Activated CD8-positive, alpha-beta memory T cell treated with anti-CD3 and anti-CD28 coated beads, Interleukin-2, amount 50 U/mL, for 4 hours (primary cell): ENCODE results near the gene SIX5.
"Not testable (repeated sequence)": the region's sequence is repeated elsewhere in the genome, so short reads cannot be mapped to it uniquely, and the experiment has no call there.

Experiments used
- DNase-seq: peaks from one replicate; pipeline ENCODE4 v3.0.0-alpha.2; 2020

SIX5 gene

DNA sequence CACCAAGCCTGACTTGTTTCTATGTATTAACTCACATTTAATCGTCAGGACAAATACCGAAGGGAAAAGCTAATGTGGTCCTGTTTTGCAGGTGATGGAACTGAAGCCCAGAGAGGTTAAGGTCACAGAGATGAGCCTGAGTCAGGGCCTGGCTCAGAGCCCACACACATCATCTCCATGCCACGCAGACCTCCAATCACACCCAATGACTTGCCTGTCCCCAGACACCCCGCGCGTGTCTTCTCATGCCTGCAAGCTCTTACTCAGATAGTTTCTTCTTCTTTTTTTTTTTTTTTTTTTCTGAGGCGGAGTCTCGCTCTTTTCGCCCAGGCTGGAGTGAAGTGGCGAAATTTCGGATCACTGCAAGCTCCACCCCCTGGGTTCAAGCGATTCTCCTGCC lies 16.4 kb downstream of the SIX5 start:
- no peak for DNase-seq

DNA sequence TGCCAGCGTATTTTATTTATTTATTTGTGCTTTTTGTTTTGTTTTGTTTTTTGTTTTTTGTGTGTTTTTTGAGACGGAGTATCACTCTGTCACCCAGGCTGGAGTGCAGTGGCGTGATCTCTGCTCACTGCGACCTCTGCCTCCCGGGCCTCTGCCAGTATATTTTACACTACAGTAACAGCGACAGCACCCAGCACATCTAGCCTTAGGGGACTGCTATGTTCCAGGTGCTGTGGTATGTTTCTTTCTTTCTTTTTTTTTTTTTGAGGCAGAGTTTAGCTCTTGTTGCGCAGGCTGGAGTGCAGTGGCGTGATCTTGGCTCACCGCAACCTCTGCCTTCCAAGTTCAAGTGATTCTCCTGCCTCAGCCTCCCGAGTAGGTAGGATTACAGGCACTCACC lies 17.6 kb downstream of the SIX5 start:
- DNase-seq: not testable (repeated sequence)

DNA sequence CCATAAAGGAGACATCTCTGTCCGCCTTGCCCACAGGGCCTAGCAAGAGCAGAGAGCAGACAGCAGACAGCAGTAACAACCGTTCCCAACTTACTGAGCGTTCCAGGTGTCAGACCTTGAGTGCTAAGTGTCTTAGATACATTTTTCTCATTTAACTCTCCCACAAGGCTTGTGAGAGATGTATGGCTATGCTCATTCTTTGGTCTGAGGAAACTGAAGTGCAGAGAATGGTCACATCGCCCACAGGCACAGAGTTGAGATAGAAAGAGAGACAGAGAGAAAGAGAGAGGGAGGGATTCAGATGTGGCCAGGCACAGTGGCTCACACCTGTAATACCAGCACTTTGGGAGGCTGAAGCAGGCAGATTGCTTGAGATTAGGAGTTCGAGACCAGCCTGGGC lies 21.5 kb downstream of the SIX5 start:
- DNase-seq: no peak

DNA sequence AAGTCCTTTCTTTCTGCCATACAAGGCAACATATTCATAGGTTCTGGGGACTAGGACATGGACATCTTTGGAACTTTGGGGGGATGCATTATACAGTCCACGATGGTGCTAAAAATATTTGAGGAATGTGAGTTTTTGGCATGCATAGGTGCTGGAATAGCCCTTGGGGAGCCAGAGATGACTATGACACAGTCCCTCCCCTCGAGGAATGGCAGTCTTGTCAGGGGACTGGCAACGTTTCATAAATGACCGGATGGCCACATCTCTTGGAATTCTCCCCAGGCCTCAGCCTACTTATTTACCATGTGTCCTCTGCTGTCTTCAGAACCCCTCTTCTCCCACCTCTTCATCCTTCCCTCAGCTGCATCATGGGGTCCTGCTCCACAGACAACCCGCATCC lies 22.2 kb downstream of the SIX5 start:
- no peak for DNase-seq

DNA sequence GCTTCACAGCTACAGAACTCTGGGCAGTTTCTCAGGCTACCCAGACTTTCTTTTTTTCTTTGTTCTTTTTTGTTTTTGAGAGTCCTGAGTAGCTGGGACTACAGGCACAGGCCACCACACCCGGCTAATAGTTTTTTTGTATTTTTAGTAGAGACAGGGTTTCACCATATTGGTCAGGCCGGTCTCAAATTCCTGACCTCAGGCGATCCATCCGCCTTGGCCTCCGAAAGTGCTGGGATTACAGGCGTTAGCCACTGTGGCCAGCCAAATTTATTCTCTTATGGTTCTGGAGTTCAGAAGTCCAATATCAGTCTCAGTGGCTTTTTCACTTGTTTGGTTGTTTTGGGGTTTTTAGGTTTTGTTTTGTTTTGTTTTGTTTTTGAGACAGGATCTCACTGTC lies 23.4 kb downstream of the SIX5 start:
- DNase-seq: no peak

DNA sequence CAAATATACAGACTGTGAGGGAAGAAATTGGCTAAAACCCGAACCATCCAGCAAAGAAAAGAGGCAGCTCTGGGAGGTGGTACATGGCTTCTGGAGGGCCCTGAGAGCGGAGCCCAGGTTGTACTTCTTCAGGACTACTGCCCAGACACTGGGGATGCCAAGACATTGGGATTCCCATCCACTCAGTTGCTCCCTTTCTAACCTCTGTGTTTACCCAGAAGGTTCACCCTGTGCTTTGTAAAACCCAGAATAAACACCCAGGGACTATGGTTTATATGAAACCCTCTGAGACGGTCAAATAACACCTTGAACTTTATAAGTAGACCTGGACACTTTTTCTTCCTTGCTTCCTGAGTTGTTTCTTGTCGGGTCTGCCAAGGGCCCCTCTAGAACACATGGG lies 26.1 kb downstream of the SIX5 start:
- DNase-seq: no peak

DNA sequence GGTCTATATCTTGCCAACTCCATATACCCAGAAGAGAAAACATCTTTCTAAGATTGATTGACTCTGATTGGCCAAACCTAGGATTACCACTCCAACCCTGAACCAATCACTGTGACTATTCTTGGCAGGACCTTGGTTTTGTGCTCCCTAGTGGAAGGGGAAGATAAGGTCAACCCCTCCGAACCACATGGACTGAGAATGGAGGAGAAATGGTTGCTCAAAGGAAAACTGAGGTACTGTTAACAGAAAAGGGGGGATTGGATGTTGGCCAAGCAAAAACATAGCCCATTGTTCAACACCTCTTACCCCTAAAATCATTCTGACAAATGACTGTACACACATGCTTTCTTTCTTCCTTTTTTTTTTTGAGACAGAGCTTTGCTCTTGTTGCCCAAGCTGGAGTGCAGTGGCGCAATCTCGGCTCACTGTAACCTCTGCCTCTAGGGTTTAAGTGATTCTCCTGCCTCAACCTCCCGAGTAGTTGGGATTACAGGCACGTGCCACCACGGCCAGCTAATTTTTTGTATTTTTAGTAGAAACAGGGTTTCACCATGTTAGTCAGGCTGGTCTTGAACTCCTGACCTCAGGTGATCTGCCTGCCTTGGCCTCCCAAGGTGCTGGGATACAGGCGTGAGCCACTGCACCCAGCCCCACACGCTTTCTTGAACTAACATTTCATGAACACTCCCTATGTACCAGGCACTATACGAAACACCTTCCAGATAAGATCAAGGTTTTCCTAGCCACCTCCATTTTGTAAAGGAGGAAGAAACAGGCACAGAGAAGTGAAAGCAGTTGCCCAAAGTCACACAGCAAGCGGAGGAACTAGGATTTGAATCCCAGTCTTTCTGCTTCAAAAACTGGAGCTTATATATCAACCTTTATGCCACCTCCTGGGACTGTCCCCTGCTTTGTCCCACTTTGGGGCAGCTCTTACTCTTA lies 29.3 kb downstream of the SIX5 start:
- DNase-seq: no peak

DNA sequence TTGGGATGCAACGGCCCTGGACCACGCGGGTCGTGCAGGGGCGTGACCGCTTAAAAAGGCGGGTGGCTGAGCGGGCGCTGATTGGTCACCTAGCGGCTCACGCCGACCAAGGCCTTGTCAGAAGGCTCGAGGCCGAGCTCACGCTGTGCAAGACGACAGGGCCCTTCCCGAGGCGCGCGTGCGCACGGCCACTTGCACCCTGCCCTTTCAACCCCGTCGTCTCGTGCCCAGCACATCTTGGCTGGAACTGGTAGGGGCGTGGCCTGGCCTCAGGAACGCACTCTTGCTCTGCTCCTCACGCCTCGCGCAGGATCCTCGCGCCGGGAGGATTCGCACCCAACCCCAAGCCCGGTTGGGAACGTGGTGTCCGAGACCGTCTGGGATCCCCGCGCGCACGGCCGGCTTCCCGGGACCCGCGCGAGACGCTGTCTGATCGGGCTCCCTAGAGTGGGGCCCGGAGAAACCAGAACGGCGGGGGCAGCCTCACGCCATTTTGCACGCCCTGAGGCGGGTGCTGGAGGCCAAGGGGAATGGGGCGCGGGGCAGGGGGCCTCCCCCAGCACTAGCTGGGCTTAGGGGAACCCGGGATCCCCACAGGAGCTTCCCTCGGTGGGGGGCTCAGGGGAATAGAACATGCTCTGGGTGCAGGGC lies 35.8 kb downstream of the SIX5 start, which contains the start of gene MEIOSIN:
Gene MEIOSIN, plus strand, starts transcription at position 280 of the 651 bp plus-strand sequence. CDS start 1,938 bp downstream, outside the sequence.
- no peak for DNase-seq

DNA sequence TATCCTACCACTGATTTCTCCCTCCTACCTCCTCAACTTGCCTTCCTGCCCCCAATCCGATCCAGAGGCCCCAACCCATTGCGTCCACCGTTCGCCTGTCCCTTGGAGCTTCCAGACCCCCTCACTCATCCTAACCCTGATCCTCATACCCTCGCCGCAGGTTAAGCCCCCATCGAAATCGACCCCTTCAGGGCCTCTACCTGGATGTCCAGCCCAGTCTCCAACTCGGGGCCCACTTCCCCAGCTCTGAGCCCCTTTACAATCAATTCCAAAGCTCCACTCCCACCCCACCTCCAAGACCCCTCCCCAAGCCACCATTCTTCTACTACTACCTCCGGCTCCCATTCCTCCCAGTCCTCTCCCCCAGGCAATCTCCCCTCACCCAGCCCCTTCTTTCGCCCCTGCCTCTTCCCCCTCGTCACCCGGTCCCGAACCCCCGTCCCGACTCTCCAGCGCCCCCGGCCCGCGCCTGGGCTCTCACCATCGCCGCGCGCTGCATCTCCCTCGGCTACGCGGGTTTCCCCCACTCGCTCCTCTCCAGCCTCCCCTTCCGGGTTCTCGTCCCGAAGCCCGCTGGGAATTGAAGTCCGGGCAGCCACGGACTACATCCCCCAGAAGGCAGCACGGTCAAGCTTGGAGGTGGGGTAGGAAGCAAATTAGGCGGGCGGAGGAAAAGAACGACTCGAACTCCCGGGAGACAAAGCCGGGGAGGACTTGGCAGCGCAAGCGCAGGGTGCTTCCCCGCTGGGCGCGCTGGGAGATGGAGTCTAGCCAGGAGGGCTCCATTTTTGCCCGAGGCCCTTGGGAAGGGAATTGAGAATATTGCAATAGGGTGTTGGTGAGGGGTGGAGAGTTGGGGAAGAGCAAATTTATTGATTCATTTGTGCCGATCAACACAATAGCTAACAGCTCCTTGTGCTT lies 38.4 kb downstream of the SIX5 start, which contains the start of gene FBXO46:
Gene FBXO46, minus strand, starts transcription at position 529 of the 921 bp plus-strand sequence. CDS start 17,401 bp downstream, outside the sequence.
- DNase-seq: peak; percentile 93

DNA sequence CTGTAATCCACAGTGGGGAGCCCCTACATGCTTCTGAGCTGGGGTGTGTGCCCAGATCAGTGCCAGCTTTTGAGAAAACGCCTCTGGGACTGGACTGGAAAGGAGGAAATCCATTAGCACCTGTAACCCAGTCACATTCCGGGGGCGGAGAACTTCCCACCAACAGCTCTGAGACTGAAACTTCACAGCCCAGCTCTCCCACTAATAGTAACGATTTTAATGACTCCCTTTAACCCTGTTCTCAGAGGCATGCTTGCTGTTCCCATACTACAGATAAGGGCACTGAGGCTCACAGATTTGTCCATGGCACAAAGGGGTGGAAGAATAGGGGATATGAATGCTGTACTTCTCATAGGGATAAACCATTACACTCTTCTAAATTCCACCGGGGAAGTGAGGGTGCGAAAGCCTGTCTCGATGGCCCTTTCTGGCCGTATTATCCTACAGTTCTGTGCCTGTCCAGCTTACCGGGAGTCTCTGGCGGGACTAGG lies 39.2 kb downstream of the SIX5 start:
- no peak for DNase-seq

DNA sequence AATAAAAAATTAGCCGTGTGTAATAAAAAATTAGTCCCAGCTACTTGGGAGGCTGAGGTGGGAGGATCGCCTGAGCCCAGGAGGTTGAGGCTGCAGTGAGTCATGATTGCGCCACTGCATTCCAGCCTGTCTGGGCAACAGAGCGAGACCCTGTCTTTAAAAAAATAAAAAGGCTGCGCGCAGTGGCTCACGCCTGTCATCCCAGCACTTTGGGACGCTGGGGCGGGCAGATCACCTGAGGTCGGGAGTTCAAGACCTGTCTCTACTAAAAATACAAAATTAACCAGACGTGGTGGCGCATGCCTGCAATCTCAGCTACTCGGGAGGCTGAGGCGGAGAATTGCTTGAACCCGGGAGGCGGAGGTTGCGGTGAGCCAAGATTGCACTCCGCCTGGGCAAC lies 40.4 kb downstream of the SIX5 start:
- DNase-seq: not testable (repeated sequence)

DNA sequence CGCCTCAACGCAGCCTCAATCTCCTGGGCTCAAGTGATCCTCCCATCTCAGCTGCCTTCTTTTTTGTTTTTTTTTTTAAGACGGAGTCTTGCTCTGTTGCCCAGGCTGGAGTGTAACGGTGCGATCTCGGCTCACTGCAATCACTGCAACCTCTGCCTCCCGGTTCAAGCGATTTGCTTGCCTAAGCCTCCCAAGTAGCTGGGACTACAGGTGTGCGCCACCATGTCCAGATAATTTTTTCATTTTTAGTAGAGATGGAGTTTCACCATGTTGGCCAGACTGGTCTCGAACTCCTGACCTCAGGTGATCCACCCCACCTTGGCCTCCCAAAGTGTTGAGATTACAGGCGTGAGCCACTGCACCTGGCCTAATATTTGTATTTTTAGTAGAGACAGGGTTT lies 49.0 kb downstream of the SIX5 start:
- not testable (repeated sequence) for DNase-seq

DNA sequence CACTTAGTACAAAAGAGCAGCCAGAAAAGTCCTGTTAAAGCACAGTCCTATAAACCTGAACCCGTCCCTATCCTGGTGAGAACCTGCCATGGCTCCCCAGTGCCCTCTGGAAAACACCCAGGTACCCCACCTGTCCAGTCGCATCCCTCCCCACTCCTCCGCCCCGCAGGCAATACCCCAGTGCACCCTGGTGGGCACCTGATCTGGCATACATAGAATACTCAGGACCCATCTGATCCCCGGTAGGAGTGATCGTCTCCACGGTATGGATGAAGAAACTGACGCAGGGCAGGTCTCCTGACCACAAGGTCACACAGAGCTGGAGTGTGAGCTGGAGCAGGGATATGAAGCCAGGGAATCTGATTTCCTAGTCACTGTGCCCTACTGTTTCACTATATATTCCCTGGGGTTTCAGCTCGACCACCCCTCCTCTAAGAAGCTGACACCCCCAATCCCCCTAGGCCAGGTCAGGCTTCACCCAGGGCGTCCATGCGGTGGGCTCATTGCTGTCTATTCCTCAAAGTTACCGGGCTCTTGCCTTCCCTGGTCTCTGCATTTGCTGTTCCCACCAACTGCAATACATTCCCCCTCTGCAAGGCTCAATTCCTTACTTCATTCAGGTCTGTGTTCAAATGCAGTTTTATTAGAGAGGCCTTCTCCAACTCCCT lies 50.9 kb downstream of the SIX5 start:
- no peak for DNase-seq

DNA sequence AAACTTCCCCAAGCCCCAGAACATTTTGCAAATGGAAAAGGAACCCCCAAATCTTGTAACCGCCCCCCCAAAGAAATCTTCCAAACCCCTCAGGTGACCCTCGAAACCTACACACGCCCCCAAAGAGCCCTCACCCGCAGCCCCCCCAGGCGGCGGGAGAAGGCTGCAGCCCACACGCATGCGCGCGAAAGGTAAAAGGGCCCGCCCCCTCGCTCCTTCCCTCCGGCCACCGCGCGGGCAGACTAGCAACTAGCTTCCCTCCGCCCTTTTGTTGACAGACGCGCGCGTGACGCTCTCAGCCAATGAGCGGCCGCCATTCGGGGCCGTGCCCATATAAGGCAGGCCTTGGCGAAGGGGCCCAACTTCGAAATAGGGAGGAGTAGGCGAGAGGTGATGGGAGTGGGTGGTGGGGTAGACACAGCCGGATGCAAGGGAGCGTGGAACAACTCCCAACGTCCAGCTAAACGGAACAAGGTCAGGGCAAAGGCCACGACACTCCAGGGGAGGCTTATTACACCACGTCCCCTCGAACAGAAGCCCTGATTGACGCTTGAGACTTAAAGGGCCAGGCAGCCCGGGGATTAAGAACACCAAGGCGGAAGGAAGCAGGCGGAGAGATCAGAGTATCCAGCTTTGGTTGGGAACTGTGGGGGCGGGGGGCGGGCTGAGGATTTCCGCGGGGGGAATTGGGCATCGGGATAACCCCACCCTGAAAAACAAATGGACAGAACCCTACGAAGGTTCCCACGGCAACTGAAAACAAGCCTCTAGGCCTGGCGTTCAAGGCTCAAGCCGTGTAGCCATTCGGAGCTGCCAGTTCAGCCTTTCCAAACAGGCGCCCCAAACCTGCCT lies 51.7 kb downstream of the SIX5 start:
- peak; percentile 96 for DNase-seq

DNA sequence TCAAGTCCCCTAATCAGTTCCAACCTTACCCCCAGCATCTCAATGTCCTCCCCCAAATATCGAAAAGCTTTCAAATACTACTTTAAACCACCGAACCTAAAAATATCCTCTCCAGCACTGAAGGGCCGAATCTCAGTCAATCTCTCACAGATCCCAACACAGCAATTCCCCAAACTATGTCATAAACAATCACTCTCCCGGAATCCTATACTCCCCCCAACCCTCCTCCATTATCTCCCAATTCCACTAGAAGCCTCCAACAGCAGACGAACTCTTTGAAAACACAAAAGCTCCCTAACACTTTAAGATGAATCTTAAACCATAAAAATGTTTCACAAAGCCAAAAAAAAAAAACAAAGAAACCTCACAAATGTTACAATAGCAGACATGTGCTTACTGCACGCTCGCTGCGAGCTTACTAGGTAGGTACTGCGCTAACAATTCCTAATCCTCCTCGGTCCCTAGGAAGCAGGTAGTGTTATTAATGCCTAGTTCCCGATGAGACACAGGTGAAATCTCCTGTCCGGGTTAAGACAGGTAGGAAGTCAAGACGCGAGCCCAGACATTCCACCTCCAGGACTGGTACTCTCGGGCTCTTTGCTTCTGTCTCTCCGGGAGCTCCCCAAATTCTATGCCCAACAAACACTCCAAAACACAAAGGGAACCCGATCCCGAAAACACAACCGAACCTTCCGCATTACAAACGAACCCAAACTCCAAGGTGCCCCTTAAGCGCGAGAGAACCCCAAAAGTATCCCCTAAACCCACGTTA lies 52.5 kb downstream of the SIX5 start:
- no peak for DNase-seq

DNA sequence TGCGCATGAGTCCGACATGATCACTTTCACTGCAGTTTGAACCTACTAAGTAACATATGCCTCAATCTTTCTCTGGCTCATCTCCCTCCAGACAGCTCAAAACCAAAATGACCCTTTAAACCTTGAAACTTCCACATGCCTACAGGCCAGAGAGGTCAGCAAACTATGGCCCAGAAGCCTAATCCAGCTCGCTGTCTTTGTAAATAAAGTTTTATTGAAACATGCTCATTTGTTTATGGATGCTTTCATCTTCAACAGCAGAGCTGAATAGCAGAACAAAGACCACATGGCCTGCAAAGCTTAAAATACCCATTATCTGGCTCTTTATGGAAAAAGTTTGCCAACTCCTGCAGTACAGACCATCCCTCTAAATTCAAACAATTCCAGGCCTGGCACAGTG lies 53.9 kb downstream of the SIX5 start:
- DNase-seq: no peak
